Mucosa of stomach (tissue), 1 donor: Measurements from ENCODE around the gene PML.

ENCODE experiments used
- H3K27me3 ChIP-seq: one replicate; pipeline ENCODE4 v1.7.0; 2013; ENCODE audit warnings: mild to moderate bottlenecking, low read length; ENCODE audit not compliant: control insufficient read depth, insufficient read depth
- H3K36me3 ChIP-seq: one replicate; pipeline ENCODE4 v1.7.0; 2013; ENCODE audit warnings: low read length; ENCODE audit not compliant: control insufficient read depth, insufficient read depth
- H3K4me1 ChIP-seq: one replicate; pipeline ENCODE4 v1.7.0; 2013; ENCODE audit warnings: mild to moderate bottlenecking, low read length; ENCODE audit not compliant: control insufficient read depth, insufficient read depth
- H3K4me3 ChIP-seq: one replicate; pipeline ENCODE4 v1.7.0; 2013; ENCODE audit warnings: low read length
- H3K9ac ChIP-seq: one replicate; pipeline ENCODE4 v1.7.0; 2013; ENCODE audit warnings: mild to moderate bottlenecking, low read length, moderate library complexity
- H3K9me3 ChIP-seq: one replicate; pipeline ENCODE4 v1.7.0; 2013; ENCODE audit warnings: mild to moderate bottlenecking, low read length, moderate library complexity; ENCODE audit not compliant: control insufficient read depth
- donor health status: Pancreatic carcinoma.

PML gene

DNA sequence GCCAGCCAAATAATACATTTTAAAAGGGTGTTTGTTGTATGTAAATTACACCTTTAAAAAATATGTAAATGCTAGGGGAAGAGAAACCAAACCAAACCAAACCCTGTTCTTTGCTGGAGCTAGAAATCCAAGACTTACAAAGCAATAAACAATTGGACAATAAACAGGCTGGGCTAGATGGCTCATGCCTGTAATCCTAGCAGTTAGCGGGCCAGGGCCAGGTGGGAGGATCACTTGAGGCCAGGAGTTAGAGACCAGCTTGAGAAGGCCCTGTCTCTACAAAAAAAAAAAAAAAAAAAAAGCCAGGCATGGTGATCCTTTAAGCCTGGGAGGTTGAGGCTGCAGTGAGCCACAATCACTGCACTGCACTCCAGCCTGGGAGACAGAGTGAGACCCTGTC is 14.9 kb upstream of the PML start:
- no peaks in the 10 kb centered on the region for H3K27me3 ChIP-seq
- H3K36me3 ChIP-seq: no peaks in the 10 kb centered on the region
- H3K4me1 ChIP-seq: peaks cover 25% of the 10 kb centered on the region
- no peak overlapping the region for H3K9ac ChIP-seq
- H3K4me3 ChIP-seq: no peak overlapping the region
- H3K9me3 ChIP-seq: no peaks in the 10 kb centered on the region

DNA sequence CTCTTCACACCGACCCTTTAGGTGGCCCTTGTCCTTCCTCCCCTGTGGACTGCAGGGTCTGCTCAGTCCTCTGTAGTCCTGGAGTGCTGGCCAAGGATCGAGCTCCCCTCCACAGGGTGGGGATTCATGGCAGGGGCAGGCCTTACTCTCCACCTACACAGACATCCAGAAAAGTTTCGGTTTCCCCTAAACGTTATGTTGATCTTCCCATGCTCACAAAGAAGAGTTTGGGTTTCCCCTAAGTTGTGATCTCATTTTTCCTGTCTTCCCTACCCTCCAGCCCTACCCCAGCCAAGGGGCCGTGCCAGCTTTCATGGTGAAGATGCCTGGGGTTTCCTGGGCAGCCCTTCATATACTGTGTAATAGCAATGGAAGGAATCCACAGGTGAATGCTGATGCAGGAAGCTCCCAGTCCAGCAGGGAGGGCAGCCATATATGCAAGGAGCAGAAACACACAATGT is 12.7 kb upstream of the PML start:
- H3K9ac ChIP-seq: peak overlapping the region; percentile 36
- H3K9me3 ChIP-seq: no peaks in the 10 kb centered on the region
- H3K4me3 ChIP-seq: no peak overlapping the region
- H3K4me1 ChIP-seq: peaks cover 34% of the 10 kb centered on the region
- no peaks in the 10 kb centered on the region for H3K27me3 ChIP-seq
- H3K36me3 ChIP-seq: no peaks in the 10 kb centered on the region

DNA sequence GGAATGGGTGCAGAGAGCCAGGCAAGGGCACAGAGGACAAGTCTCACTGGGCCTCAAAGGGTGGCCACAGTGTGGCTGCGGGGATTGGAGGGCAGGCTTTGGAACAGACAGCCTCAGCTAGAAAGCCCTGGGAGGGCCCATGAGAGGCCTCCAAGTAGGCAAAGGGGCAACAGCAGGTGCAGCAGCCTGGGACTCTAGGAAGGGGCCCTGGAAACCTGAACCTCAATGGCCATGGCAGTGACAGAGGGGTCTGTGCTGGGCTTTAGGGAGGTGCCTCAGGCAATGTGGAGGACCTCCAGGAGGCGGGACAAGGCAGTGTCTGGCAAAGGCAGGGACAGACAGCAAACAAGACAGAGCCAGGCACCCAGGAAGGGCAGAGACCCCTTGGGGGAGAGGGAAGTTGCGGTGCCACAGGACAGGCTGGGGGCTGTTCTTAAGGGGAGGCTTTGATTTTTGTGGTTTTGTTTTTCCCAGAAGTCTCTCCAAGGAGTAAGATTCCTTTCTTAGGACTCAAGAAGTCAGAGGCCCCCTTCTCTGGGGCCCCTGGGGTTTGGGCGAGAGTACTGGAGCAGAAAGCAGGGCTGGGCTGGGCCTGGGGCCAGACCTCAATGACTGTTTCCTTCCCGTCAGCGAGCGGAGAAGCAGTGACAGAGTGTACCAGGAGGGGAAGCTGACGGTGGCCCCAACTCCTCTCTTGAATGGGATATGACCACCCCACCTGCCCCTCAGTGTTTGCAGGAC is 12.1 kb upstream of the PML start:
- no peak overlapping the region for H3K4me3 ChIP-seq
- H3K9ac ChIP-seq: peak overlapping the region; percentile 36
- H3K36me3 ChIP-seq: no peaks in the 10 kb centered on the region
- H3K9me3 ChIP-seq: no peaks in the 10 kb centered on the region
- H3K27me3 ChIP-seq: no peaks in the 10 kb centered on the region
- peaks cover 37% of the 10 kb centered on the region for H3K4me1 ChIP-seq

DNA sequence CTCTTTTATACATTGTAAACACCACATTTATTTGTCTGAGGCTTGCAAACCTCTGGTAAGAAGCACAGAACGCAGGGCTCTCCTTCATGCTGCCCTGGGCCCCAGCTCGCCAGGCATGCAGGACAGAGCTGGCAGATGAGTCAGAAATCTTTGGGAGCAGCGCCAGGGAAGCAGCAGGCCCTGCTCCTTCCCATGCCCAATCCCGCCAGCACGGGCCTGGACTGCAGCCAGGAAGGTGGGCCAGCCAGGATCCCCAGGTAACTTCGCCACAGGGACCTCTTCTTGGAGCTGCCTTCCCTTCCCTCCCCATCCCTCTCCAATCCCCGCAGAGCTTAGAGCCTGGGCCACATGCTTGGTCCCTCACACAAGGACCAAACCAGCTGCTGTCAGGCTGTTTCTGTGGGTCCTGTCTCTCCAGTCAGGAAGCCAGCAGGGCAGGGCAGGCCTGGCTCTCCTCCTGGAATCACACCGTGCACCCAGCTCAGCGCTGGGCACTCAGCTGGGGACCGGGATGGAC is 11.2 kb upstream of the PML start:
- no peak overlapping the region for H3K4me3 ChIP-seq
- no peaks in the 10 kb centered on the region for H3K36me3 ChIP-seq
- H3K27me3 ChIP-seq: no peaks in the 10 kb centered on the region
- H3K9me3 ChIP-seq: no peaks in the 10 kb centered on the region
- H3K4me1 ChIP-seq: peaks cover 45% of the 10 kb centered on the region
- no peak overlapping the region for H3K9ac ChIP-seq

DNA sequence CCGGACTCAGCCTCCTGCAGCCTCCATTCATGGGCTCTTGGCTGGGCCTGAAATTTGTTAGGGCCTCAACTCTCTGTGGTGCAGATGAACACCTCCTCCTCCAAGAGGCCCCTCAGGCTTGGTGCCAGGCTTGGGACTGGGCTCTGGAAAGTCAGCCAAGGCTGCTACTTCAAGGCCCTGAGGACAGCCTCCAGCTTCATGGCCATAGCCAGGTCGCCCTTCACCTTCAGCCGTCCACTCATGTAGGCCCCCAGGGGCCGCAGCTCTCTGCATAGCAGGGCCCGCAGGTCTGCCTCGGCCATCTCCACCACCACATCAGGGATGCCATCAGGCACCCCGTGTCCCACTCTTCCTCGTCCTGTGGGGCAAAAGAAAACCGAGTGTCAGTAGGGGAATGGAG is 10.7 kb upstream of the PML start:
- no peaks in the 10 kb centered on the region for H3K27me3 ChIP-seq
- no peak overlapping the region for H3K4me3 ChIP-seq
- H3K9me3 ChIP-seq: no peaks in the 10 kb centered on the region
- peaks cover 50% of the 10 kb centered on the region for H3K4me1 ChIP-seq
- no peak overlapping the region for H3K9ac ChIP-seq
- no peaks in the 10 kb centered on the region for H3K36me3 ChIP-seq

DNA sequence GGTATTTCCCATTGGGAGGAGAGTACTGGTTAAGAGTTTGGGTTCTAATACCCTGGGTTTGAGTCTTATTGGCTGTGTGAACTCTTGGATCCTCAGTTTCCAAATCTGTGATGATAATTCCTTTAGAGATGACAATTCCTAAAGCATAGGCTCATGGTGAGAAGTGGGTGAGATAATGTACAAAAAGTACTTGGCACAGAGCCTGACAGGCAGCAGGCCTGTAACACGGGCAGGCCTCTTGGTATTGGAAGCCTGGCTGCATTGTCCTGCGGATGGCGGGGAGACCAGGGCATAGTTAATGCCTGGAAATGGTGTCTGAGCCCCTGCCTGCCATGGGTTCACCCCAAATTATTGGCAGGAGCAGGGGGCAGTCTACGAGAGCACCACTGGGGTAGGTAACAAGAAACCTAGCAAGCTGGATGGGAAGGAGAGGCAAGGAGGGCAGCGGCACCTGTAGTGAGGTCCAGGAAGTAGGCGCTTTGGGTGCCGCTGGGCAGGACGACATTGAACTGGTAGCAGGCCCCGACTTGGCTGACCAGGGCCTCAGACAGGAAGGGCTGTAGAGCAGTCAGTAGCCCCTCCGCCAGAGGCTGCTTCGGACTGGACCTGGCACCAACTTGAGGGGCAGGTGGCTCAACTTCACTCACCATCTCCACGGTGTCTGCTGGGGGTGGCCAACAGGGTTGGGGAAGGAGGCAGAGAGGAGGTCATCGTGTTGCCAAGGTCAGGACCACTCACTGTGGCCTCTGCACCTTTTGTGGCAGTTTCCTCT is 10.1 kb upstream of the PML start:
- no peak overlapping the region for H3K9ac ChIP-seq
- H3K27me3 ChIP-seq: no peaks in the 10 kb centered on the region
- H3K9me3 ChIP-seq: no peaks in the 10 kb centered on the region
- no peaks in the 10 kb centered on the region for H3K36me3 ChIP-seq
- H3K4me1 ChIP-seq: peaks cover 57% of the 10 kb centered on the region
- no peak overlapping the region for H3K4me3 ChIP-seq

DNA sequence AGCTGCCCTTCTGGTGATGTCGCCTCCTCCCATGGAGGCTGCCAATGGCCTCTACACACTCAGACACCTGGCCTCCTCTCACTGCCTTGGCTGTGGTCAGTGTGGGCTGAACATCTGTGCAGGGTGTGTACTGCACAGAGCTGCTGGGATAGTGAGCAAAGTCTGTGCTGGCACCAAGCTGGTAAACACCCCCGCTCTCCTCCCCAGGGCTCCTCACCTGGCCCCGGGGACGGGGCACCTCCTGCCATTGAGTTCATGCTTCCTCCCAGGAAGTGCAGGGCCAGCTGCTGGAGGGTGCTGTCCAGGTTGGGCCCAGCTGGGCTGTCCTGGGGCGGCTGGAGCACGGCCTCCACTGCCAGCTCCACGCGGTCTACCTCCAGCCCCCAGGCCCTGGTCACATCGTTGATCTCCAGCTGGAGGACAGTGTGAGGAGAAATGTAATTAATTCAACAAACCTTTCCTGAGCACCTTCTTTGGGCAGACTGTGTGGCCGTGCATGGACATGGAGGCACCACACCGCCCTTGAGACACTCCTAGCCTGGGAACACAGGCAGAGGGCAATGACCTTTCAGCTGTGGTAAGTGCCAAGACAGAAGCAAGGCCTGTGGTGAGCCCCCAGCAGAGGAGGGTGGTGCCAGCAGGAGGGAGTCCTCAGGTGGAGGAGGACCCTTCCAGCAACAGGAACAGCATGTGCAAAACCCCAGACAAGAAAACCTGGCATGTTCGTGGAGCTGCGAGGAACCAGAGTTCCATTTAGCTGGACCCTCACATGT is 9.2 kb upstream of the PML start:
- Histone ChIP-seq H3K27me3 (no peaks in the 10 kb centered on the region), H3K4me1 (peaks cover 66% of the 10 kb centered on the region), H3K9me3 (no peaks in the 10 kb centered on the region), H3K9ac (no peak overlapping the region), H3K4me3 (no peak overlapping the region), H3K36me3 (no peaks in the 10 kb centered on the region)

DNA sequence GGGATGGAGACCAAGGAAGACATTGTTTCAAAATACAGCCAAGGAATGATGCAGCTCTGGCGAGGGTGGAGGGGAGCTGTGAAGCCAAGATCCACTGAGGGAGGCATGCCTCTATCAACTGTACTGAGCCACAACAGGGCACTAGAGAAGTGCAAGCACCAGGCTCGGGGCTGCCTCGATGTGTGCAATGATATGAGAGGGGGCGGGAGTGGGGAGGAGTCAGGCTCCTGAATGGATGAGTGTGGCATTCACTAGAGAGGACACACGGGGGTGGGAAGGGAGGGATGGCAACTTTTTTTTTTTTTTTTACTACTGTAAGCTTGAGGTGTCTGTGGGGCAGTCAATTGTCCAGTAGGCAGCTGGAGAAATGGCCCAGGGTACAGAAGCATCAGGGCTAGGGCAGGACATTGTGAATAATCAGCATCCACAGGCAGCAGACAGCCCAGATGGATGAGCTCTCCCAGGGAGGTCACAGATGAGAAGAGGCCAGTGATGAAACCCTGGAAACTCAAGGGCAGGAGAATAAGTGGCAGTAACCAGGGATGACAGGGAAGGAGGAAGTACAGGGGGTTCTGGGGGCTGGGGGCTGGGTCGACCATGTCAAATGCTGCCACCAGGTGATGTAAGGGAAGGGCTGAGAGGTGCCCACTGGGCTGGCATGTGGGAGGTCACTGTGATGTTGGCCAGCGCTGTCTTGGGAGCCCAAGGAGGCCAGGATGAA is 8.3 kb upstream of the PML start:
- no peaks in the 10 kb centered on the region for H3K36me3 ChIP-seq
- H3K27me3 ChIP-seq: no peaks in the 10 kb centered on the region
- peaks cover 75% of the 10 kb centered on the region for H3K4me1 ChIP-seq
- H3K9ac ChIP-seq: no peak overlapping the region
- no peaks in the 10 kb centered on the region for H3K9me3 ChIP-seq
- H3K4me3 ChIP-seq: no peak overlapping the region

DNA sequence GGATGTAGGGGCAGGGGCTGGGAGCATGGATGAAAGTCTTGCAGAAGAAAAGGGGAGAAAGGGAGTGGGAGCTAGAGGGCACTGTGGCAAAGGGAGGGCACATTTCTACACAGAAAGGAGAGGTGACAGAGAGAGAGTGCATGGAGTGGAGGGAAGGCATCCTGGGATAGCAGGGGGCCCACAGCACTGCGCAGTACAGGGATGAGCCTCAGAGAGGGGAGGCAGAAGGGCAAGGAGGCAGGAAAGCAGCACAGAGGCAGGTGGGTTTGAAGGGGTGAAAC is 7.8 kb upstream of the PML start:
- peaks cover 76% of the 10 kb centered on the region for H3K4me1 ChIP-seq
- no peaks in the 10 kb centered on the region for H3K36me3 ChIP-seq

DNA sequence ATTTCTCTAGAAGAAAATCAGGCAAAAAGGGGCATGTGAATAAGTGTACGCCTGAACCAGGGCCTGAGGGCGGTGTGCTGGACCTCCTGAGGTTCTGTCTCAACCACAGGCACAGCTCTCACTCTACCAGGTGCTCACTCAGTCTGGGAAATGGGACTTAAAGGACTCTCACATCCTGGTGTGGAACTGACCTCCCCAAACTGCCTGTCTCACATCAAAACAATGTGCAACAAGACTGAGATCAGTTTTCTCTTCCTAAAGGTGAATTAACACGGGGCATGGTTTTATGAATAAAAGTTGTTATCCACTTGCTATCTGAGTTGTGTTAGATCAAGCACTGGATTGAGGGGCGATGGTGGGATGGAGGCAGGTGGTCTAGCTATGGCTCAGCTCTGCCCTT is 7.3 kb upstream of the PML start:
- Histone ChIP-seq H3K36me3 (no peaks in the 10 kb centered on the region), H3K27me3 (no peaks in the 10 kb centered on the region), H3K4me3 (no peak overlapping the region), H3K9me3 (no peaks in the 10 kb centered on the region), H3K9ac (no peak overlapping the region), H3K4me1 (peaks cover 71% of the 10 kb centered on the region)

More for the DNA sequence above, 7.8 kb upstream of the PML start:
- Histone ChIP-seq H3K4me3 (no peak overlapping the region), H3K9ac (no peak overlapping the region), H3K9me3 (no peaks in the 10 kb centered on the region), H3K27me3 (no peaks in the 10 kb centered on the region)

DNA sequence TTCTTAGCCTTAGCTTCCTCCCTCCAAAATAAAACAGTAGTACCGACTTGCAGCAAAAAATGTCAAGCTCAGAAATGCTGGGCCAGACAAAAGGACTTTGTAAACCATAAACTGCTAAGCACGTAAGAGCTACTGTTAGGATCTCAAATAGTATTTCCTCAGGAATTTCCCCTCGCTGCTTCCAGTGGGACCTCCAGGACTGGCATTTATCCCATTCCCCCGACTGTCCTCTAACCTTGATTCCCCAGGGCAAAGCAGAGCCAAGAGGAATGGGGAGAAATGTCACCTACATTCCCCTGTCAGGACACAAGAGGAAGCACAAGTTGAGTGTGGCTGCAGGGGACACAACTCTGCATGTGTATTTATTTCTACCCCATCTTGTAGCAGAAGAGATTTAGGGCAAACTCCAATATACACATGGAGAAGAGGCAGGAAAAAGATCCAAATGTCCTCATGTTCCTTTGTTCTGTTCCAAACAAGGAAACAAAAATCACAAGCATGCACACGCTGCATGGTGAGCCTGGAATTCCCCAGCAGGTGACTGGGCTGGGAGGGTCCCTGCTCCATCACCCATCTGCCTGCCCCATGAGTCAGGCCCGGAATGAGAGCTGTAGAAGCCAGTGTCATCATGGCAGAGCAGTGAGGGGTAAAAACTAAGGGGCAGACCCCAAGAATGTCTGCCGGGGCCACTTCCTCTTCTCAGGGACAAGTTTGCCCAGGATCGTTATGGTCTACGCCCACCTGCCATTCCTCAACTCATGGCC is 6.7 kb upstream of the PML start:
- H3K36me3 ChIP-seq: no peaks in the 10 kb centered on the region
- H3K4me1 ChIP-seq: peaks cover 71% of the 10 kb centered on the region
- H3K4me3 ChIP-seq: no peak overlapping the region
- H3K9ac ChIP-seq: no peak overlapping the region
- no peaks in the 10 kb centered on the region for H3K9me3 ChIP-seq
- H3K27me3 ChIP-seq: no peaks in the 10 kb centered on the region
